Stimulated activated CD8-positive, alpha-beta memory T cell treated with anti-CD3 and anti-CD28 coated beads, Interleukin-15, amount 100 ng/mL, for 1 hour (primary cell): Measurements from ENCODE around the gene RALGAPA2.
"Not testable (repeated sequence)": the region's sequence is repeated elsewhere in the genome, so short reads cannot be mapped to it uniquely, and the experiment has no call there.

Experiments used
- DNase-seq: peaks from one replicate; pipeline ENCODE4 v3.0.0-alpha.2; 2020; ENCODE audit warnings: low read depth

The RALGAPA2 gene

DNA sequence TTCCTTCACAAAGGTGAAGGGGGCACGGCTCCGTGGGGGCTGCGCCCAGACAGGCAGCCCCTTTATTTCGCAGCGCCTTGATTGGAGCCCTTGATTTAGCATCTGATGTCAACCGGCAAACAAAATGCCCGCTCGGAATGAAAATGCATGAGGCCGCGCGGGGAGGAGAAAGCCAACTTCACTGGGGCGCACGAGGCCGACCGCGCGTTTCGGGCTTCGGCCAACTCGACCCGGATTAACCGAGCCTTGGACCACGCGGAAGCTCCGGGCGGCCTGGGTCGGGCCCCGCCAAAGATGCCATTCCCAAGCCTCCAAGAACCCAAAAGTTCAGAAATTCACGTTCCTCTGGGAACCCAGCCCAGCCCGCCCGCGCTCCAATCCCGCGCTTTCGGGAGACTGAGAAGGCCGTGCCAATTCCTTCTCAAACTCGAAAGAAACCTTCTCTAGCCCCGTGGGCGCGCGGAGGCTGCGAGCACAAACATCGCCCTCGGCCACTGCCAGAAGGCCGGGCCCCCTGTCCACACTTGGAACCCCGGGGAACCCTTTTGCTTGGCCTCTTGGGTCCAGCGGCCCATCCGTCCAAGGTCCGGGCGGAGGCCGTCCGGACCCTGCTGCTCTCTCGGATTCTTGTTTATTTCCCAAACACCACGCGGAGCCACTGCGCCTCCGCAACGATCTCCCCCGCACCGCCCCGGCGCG lies 345.4 kb downstream of the RALGAPA2 start:
- DNase-seq = no peak

DNA sequence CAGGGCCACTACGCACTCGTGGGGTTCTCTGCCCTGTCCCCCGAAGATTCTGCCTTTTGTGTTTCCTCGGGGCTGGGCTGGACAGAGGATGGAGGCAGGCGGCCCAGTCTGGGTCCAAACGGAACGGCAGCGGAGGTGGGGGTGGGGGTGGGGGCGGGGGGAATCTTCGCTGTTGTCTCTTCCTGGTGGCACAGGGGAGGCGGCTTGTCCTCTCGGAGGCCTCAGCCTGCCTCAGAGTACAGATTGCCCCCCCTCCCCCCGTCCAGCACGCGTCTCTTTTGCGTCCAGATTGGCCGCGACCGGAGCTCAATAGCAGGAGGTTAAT lies 345.9 kb downstream of the RALGAPA2 start:
- DNase-seq = no peak

DNA sequence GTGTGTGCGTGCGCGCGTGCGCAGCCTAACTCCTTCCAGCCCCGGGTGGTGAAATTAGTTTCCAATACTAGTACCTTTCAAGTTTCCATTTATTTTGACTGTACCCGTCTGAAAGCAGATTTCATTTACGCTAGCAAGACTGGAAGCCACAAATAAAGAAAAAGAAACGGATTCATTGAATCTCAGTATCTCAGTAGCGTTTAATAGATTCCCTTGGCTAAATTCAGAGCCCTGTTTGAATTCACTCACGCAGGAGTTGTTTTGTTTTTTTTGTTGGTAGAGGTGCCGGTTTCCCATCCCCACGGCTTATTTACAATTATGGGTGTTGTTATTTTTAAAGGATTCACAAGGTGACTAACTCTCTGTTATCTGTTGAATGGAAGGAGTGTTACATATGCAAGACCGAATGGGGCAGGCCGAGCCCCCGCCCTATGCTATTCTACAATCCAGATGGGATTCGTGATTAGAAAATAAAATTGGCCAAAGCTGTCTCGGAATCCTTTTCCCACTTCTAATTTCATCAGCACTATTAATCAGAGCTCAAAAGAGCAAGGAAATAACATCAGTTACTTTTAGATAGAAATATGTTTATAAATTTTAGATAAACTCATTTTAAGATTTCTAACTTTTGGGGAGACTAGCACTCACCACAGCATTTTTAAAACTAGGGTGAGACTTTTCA lies 346.8 kb downstream of the RALGAPA2 start:
- DNase-seq = no peak

DNA sequence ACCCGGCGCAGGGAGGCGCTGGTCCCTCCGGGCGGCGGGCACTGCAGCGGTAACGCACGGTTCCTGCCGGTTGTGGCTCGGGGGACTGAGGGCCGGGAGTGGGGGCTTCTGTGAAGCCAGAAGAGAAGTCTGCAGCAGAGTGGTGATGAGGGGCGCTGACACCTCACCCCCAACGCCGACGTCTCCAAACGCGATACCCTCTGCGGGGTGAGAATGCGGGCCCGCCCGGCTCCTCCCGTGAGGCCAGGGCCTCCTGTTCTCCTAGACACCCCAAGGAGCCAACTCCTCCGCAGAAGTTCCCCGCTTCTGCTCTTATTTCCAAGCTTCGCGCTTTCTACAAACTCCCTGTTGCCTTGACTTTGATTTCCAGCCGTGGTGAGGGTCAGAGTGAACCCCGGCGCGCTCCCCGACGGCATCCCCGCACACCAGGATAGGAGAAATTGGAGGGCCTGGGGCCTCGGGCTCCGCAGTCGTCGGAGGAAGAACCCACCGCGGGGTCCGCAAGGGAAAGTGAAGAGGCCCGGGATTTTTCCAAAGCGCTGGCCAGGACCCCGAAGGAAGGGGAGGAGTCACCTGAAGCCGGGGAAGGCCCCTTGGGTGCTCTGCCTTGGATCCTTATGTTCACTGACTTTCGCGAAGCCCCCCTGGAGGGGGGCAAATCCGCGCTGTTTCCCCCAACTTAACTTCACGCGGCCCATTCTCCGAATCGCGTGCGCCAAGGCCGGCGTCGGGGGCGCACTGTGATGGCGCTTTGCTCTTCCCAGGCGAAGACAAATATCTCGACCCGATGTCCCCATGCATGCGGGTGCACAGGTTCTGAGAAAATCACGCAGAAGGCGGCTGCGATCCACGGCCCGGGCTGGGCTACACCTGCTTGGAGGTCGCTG lies 347.6 kb downstream of the RALGAPA2 start:
- DNase-seq = no peak

DNA sequence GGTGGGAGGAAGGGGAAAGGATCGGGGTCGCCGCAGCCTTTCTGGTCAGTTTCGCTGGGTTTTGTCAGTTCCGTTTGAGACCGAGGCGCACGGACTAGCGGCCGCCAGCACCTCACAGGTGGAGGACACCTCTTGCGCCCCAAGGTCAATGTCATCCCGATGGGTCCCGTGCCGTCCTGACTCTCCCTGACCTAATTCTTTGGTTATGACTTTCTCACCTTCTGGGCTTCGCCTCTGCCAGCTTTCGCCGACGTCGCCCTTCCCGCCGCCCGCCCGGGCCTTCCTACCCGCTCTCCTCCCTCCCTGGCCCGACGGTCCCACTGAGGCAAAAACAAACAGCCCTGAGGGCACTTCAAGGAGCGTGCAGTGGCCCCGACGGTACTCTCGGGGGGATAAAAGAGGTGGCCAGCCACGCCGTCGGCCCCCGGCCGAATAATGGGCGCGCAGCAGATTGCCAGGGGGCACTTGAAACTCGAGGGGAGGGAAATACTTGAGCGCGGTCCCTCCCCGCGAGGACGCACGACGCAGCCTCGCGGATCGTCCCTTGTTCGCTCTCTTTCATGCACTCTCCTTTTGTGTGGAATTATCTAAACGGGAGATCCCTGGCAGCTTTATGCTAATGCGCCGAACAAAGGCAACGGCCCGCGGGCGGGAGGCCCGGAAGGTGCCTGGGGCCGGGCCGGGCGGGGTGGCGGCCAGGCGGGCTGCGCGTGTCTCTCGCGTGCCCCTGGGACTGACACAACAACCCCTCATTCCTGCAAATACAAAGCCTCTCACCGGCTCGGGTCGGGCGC lies 348.4 kb downstream of the RALGAPA2 start:
- no peak for DNase-seq

DNA sequence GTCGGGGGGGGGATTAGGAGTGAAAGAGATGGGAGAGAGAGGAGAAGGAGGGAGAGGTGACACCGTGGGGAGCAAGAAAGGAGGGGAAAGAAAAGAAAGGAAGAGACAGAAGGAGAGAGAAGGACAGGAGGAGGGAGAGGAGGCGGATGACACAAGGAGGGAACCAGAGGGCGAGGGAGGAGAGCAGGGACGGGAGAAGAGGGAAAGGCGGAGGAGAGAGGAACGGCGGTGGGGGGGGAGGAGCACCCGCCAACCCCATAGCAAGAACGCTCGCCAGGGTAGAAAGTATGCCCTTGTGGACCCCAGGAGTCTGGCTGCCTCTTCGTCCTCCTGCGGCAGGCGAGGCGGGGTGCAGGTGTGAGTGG lies 349.0 kb downstream of the RALGAPA2 start:
- no peak for DNase-seq

DNA sequence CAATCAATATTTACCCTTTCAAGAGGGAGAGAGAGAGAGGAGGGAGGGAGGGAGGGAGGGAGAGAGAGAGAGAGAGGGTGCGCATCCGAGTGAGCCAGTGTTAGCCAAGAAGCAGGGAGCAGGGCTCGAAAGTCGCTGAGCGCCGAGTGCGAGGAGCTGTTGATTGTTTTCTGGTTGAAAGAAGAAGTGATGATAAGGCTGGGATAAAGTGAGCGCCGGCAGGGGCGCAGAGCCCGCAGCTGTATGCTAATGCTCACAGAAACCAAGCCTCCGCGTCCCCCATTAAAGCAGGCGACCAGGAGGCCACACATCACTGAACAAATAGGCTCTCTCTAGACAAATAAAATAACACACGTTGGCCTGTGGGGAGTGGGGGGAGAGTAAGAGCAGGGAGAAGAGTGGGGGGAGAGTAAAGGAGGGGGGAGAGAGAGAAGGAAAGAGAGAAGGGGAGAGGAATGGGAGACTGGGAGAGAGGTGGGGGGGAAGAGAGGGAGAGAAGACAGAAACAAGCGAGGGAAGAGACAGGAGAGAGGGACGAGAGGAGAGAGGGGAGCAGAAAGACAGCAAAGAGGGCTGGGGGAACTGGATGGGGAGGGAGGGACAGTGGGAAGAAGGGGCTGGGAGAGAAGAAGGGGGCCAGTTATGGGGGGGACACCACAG lies 349.5 kb downstream of the RALGAPA2 start:
- DNase-seq = no peak

DNA sequence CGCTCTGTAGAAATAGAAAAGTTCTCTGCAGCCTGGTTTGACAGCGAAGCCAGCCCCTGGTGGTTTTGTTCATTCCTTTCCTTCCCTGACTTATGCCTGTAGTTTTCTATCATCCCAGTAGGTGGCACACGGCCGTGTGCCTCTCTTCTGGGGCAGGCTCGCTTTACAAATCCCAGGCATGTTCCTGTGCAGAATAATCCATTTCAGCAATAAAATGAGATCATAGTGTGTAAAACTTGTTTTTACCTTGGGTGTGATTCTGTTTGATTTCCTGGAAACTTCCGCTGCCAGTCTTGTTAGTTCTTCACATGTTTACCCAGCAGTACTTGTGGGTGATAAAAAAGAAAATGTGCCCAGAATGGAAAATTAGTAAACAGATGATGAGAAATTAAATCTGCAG lies 352.0 kb downstream of the RALGAPA2 start:
- no peak for DNase-seq

DNA sequence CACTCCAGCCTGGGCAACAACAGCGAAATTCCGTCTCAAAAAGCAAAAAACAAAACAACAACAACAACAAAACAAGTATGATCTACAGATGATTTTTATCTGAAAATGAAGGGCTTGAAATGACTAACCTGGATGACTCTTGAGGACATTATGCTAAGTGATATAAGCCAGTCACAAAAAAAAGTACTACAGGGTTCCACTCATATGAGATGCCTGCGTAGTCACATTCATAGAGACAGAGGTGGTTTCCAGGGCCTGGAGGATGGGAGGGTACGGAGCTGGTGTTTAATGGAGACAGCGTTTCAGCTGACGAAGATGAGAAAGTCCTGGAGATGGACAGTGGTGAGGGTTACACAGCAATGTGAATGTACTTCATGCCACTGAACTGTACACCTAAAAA lies 352.8 kb downstream of the RALGAPA2 start:
- no peak for DNase-seq

DNA sequence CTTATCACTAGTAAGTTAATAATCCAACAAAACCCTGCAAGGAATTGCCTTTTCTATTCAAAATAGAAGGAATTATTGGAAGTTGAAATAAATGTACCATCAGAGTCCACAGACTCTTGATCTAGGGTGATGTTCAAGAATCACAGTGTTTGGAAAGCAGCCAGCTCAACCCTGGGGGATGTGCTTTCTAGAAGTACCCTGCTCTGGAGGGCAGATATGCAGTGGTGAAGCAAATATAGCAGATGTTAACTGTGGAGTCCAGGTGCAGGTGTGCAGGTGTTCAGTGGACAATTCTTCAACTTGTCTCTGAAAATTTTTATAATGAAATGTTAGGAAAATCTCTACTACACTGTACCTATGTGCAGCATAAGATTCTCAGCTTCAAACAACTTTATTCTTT lies 353.6 kb downstream of the RALGAPA2 start:
- DNase-seq = no peak

DNA sequence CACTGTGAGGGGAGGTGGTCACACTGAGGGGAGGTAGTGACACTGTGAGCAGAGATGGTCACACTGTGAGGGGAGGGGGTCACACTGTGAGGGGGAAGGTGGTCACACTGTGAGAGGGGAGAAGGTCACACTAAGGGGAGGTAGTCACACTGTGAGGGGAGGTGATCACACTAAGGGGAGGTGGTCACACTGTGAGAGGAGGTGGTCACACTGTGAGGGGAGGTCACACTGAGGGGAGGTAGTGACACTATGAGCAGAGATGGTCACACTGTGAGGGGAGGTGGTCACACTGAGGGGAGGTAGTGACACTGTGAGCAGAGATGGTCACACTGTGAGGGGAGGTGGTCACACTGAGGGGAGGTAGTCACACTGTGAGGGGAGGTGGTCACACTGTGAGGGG lies 356.9 kb downstream of the RALGAPA2 start:
- not testable (repeated sequence) for DNase-seq

DNA sequence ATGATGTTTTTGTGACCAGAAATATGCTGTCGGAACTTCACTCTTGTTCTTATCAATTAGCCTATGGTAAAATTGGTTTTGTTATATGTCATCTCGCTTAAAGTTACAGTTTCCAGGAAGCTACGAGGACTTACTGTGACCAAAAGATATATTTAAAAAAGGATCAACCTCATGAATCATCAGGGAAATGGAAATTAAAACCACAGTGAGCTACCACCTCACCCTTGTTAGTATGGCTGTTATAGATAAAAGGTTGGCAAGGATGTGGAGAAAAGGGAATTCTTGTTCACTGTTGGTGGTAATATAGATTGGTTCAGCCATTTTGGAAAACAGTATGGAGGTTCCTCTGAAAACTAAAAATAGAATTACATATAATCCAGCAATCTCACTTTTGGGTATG lies 358.9 kb downstream of the RALGAPA2 start:
- DNase-seq = no peak

DNA sequence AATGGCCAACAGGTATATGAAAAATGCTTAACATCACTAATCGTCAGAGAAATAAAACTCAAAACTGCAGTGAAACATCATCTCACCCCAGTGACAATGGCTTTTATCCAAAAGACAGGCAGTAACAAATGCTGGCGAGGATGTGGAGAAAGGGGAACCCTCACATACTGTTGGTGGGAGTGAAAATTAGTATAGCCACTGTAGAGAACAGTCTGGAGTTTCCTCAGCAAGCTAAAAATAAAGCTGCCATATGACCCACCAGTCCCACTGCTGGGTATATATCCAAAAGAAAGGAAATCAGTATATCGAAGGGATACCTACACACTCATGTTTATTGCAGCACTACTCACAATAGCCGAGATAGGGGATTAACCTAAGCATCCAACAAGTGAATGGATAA lies 368.0 kb downstream of the RALGAPA2 start:
- DNase-seq = no peak

DNA sequence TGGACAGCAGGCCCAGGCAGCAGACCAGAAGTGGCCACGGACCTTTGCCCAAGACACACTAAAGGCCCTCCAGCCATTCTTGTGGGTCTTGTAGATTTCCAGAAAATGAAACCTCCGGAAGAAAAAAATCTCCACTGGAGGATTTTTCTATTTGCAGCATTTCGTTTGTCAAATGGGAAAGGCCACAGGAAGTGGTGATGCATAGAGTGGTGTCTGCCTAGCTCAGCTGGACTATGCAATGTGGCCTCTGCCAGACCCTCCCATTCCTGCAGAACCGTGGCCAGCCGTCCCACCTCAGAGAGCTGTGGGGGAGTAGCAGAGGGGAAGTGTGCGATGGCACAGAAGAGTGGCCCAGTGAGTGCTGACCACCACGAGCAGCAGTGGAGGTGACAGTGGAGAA lies 368.5 kb downstream of the RALGAPA2 start:
- DNase-seq = no peak
